Activated CD8-positive, alpha-beta memory T cell treated with anti-CD3 and anti-CD28 coated beads for 36 hours (primary cell): Measurements from ENCODE around the gene MELK. TPM values are rescaled to one million over a fixed set of nuclear protein-coding genes. Genes with fewer than 3 reads are reported as not detected.

Source experiments
- CTCF ChIA-PET: fragments of 350-600 bp; sonication (Branson Sonifier 250); formaldehyde crosslinking; loops from one replicate; lab custom pipeline; 2021; ENCODE audit warnings: antibody characterized with exemption; lab: Charles Lee
- POLR2A ChIA-PET: fragments of 350-600 bp; sonication (Branson Sonifier 250); formaldehyde crosslinking; loops from one replicate; lab custom pipeline; 2021; ENCODE audit warnings: antibody characterized with exemption; lab: Charles Lee
- total RNA-seq, 2 experiments: library from RNA; stranded (reverse); gene quantifications; one replicate each; pipeline ENCODE4 v1.2.3, GENCODE V29; 2021

Gene MELK
- total RNA-seq, 2 experiments from 2014 or later, result 57.7 to 59.2 TPM

DNA sequence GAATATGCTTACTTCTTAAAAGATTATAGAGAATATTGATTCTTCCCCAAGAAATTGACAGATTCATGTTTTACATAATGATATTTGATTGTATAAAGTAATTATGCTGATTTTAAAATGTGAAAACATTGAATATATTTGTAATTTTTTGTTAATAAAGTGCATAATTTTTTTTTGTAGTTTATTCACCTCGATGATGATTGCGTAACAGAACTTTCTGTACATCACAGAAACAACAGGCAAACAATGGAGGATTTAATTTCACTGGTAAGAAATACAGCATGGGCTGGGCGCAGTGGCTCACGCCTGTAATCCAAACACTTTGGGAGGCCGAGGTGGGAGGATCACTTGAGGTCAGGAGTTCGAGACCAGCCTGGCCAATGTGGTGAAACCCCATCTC is 70.1 kb downstream of the MELK start:
- ChIA-PET POLR2A (no interaction called here), CTCF (no interaction called here)

DNA sequence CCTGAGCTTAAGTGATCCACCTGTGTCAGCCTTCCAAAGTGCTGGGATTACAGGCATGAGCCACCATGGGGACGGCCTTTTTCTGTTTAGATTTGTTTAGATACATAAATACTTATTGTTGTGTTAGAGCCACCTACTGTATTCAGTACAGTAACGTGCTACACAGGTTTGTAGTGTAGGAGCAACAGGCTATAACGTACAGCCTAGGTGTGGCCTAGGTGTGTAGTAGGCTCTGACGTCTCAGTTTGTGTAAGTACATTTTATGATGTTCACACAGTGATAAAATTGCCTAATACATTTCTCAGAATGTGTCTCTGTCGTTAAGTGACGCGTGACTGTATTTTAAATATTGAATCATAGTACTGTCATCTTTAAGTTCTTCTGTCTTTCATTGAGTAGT is 84.1 kb downstream of the MELK start:
- CTCF ChIA-PET, result no interaction called here
- POLR2A ChIA-PET, result no interaction called here

DNA sequence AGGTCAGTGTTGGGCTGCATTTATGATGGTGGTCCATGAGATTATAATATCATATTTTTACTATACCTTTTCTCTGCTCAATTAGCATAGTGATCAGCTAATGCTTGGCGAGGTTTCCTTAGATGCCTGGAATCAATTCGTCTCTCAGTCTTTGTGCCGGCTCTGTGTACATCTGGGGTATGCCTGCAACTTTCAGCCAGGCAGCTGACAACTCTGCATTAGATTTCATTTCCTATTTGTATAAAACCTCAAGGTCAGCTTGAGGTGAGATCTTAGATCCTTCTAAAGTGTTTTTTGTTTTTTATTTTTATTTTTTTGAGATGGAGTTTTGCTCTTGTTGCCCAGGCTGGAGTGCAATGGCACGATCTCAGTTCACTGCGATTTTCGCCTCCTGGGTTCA is 86.8 kb downstream of the MELK start:
- ChIA-PET CTCF (no interaction called here), POLR2A (no interaction called here)

DNA sequence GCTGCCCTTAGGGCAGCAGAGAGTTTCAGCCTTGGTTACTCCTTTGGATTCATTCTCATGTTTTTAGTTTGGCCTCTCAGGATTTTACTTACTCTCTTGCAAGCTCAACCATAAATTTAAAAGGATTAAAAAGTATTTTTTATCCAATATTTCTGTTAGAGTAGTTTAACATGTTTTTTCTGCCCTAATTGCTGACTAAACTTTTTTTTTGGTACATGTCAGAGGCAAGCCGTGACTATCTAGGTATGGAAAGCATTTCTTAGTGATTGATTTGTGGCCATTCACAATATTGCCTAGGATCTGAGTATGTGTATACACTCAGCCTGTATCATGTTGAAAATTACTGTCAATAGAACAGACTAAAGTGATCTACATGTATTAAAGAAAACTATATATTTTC is 92.1 kb downstream of the MELK start:
- CTCF ChIA-PET, result no interaction called here
- POLR2A ChIA-PET, result no interaction called here

DNA sequence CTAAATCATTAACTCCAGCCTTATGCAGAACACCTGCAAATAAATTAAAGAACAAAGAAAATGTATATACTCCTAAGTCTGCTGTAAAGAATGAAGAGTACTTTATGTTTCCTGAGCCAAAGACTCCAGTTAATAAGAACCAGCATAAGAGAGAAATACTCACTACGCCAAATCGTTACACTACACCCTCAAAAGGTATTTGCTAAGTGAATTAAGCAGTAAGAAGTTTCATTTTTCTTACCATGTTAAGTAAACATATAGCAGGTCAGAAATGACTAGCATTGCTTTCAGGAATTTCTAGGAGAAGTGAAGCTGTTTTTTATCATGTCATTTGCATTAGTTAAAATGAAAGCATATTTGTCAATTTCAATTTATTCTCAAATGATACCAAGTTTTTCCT is 92.7 kb downstream of the MELK start:
- CTCF ChIA-PET, result no interaction called here
- POLR2A ChIA-PET, result no interaction called here

DNA sequence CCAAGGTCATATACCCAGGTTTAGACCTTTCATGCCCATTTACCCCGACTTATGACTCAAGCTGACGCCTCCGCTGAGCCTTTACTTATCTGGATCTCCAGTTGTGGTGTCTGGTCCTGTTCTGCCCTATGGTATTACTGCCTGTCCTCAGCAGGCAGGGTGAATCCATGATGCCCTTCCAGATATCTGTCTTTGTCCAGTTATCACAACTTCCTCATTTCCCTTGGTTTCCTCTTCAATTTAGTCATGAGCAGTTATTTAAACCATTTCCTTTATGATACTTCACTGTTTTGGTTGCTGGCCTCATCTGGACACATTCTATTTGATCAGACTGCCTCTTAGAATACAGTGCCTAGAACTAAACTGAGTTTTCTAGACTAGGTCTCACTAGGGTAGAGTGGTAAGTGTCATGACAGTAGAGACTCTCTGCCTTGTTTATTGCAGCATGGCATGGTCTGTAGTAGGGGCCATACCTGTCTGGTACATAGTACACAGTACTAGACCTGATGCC is 93.3 kb downstream of the MELK start:
- CTCF ChIA-PET, result interaction anchor here (0.7 kb wide), 1 partner anchor 33 kb away, joined by 3 read pairs; no protein-coding TSS in a partner anchor
- POLR2A ChIA-PET, result interaction anchor here (0.7 kb wide), 1 partner anchor 11 kb away, joined by 6 read pairs; no protein-coding TSS in a partner anchor

DNA sequence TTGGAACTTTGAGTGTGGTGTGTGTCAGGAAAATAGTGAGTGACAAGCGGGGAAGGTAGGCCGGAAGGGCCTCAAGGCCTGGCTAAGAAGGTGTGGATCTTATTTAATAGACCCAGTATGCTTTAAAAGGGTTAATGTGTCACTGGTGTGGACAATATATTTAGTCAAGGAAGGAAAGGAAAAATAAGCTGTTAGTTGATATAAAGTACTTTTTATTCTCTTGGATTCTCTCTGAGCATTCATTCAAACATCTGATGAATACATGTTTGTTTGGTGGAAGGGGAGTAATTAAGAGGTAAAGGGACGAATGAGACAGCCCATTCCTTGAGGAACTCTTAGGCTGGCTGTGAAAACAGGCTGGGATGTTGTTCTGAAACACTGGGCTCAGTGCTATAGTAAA is 98.9 kb downstream of the MELK start:
- ChIA-PET POLR2A (interaction anchor here (0.5 kb wide), 1 partner anchor 170 kb away, joined by 5 read pairs; no protein-coding TSS in a partner anchor), CTCF (interaction anchor here (1.2 kb wide), 1 partner anchor 57 kb away, joined by 3 read pairs; no protein-coding TSS in a partner anchor)

DNA sequence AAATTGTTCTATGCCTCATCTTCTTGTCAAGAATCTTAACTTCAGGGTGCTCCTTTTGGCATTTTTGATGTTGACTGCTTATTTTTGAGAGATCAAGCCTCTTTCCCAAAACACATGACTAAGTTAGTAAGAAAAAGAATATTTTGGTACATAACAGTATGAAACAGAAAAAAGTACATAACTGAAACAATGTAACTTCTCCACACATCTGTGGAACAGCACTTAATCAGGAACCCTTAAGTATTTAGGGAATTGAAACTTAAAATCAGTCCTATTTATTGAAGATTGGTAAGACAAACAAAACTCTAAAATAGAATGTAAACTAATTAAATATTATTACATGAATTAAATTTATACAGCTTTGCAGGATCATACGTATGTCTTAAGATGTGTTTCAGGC is 103.4 kb downstream of the MELK start:
- POLR2A ChIA-PET, result interaction anchor here (1.1 kb wide), 1 partner anchor 10 kb away, joined by 6 read pairs; no protein-coding TSS in a partner anchor
- CTCF ChIA-PET, result interaction anchor here (1.7 kb wide), 1 partner anchor 53 kb away, joined by 6 read pairs; no protein-coding TSS in a partner anchor

DNA sequence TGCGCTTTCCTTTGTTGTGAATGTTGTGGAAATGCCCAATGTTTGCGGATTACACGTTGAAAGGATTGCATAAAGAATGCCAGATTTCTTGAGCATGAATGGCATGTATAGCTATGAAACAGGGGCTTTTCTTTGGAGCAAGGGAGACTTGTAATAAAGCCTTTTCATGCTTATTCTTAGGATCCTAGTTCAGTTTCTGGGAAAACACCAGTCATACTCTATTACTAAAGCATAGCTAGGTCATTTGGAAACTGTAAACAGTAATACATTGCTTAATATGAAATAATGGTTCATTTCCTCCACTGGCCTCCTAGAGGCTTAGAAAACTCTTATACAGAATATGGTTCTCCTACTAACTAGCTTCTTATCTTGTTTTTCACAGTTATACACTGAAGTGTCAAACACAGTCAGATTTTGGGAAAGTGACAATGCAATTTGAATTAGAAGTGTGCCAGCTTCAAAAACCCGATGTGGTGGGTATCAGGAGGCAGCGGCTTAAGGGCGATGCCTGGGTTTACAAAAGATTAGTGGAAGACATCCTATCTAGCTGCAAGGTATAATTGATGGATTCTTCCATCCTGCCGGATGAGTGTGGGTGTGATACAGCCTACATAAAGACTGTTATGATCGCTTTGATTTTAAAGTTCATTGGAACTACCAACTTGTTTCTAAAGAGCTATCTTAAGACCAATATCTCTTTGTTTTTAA is 104.2 kb downstream of the MELK start:
- POLR2A ChIA-PET, result interaction anchor here (1.1 kb wide), 1 partner anchor 11 kb away, joined by 6 read pairs; no protein-coding TSS in a partner anchor
- CTCF ChIA-PET, result interaction anchor here (0.6 to 1.7 kb wide), 3 partner anchors 10 to 408 kb away, joined by 3 to 6 read pairs (median 3); no protein-coding TSS in a partner anchor

DNA sequence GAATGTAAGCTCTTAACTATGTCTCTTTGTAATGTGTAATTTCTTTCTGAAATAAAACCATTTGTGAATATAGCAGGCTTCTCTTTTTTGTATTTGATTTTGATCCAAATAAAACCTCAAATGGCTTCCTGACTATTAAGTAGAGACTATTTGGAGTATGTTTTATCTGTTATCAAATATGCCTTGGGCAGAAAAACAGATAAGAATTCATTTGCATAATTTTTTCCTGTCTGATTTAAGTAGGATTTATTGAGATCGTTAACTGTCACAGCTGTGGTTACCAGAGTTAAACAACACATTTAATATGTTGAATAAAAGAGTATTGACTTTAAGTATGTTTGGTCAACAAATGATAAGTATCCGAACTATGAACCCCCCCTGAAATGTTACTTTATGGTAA is 104.9 kb downstream of the MELK start:
- ChIA-PET POLR2A (no interaction called here), CTCF (interaction anchor here (0.6 to 1.7 kb wide), 2 partner anchors 51 to 408 kb away, joined by 3 to 6 read pairs; no protein-coding TSS in a partner anchor)

DNA sequence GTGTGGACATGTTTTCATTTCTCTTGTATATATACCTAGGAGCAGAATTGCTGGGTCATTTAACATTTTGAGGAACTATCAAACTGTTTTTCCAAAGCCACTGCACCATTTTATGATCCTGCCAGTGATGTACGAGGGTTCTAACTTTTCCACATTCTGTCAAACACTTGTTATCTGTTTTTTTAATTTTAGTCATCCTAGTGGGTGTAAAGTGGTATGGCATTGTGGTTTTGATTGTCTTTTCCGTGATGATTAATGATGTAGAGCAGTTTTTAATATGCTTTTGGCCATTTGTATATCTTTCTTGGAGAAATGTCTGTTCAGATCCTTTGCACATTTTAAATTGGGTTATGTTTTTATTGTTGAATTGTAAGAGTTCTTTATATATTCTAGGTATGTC is 107.0 kb downstream of the MELK start:
- POLR2A ChIA-PET, result no interaction called here

DNA sequence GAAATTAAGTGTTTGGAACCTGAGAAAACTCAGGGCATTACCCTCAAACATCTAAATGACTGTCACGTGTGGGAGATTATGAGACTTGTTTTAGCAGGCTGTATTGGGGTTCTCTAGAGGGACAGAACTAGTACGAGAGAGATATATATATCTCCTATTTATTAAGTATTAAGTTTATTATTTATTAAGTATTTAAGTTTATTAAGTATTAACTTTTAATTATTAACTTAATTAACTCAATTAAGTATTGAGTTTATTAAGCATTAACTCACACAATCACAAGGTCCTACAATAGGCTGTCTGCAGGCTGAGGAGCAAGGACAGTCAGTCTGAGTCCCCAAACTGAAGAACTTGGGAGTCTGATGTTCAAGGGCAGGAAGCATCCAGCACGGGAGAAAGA is 113.8 kb downstream of the MELK start:
- ChIA-PET CTCF (interaction anchor here (0.6 kb wide), 1 partner anchor 45 kb away, joined by 3 read pairs; no protein-coding TSS in a partner anchor), POLR2A (no interaction called here)

More for the DNA sequence above, 107.0 kb downstream of the MELK start:
- CTCF ChIA-PET, result no interaction called here

DNA sequence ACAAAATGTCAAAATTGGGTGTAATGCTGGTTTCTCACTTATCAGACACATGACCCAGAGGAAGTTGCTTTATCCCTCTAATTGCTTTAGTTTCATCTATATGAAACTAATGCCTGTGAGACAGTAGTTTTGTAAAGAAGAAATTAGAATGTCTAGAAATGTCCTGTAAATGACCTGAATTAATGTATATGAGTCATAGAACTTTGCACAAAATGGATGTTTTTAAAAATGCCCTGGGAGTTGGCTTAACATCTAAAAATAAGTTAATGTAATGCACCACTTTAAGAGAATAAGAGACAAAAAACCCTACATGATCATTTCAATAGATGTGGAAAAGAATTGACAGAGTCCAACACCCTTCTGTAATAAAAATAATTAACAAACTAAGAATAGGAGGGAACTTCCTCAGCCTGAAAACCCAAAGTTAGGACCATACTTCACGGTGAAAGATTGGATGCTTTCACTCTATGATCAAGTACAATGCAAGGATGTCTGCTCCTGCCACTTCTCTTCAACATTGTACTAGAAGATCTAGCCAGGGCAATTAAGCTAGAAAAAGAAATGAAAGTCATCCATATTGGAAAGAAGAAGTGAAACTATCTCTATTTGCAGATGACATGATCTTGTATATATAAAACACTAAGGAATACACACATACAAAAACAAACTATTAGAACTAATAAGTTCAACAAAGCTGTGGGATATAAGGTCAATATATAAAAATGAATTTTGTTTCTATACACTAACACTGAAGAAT is 117.9 kb downstream of the MELK start:
- ChIA-PET POLR2A (no interaction called here), CTCF (no interaction called here)

DNA sequence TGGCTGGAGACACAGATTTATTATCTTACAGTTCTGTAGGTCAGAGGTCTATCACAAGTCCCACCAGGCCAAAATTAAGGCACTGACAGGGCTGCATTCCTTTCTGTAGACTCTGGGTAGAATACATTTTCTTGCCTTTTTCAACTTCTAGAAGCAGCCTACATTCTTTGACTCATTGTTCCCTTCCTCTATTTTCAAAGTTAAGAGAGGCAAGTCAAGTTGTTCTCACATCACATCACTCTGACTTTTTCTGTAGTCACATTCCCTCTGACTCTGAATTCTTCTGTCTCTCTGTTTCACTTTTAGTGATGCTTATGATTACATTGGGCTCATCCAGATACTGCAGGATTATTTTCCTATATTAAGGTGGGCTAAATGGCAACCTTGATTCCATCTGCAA is 119.0 kb downstream of the MELK start:
- POLR2A ChIA-PET, result no interaction called here
- CTCF ChIA-PET, result no interaction called here

DNA sequence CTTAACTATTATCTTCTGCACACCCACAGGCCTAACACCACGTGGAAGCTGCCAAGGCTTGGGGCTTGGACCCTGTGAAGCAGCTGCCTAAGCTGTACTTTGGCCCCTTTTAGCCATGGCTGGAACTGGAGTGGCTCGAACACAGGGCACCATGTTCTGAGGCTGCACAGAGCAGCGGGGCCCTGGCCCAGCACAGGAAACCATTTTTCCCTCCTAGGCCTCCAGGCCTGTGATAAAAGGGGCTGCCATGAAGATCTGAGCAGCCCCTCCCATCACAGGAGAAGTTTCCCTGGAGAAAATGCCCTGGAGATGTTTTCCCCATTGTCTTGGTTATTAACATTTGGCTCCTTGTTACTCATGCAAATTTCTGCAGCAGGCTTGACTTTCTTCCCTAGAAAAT is 126.3 kb downstream of the MELK start:
- POLR2A ChIA-PET, result no interaction called here

DNA sequence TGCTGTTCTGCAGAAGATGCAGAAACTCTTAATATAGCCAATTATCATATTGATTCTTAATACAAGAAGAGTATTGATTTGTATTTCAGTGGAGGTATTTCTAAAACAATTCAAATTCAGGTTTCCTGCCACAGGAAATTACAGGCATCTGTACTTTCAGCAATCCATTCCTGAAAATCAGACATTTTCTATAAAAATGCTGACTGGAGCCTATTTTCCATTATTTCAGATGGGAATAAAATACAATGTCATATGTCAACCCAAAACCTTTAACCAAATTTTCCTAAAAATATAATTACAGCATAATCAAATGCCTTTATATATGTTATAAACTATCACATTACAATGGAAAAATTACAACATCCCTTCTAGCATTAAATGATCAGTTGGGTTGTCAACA is 131.5 kb downstream of the MELK start:
- CTCF ChIA-PET, result no interaction called here

More for the DNA sequence above, 126.3 kb downstream of the MELK start:
- CTCF ChIA-PET, result no interaction called here

DNA sequence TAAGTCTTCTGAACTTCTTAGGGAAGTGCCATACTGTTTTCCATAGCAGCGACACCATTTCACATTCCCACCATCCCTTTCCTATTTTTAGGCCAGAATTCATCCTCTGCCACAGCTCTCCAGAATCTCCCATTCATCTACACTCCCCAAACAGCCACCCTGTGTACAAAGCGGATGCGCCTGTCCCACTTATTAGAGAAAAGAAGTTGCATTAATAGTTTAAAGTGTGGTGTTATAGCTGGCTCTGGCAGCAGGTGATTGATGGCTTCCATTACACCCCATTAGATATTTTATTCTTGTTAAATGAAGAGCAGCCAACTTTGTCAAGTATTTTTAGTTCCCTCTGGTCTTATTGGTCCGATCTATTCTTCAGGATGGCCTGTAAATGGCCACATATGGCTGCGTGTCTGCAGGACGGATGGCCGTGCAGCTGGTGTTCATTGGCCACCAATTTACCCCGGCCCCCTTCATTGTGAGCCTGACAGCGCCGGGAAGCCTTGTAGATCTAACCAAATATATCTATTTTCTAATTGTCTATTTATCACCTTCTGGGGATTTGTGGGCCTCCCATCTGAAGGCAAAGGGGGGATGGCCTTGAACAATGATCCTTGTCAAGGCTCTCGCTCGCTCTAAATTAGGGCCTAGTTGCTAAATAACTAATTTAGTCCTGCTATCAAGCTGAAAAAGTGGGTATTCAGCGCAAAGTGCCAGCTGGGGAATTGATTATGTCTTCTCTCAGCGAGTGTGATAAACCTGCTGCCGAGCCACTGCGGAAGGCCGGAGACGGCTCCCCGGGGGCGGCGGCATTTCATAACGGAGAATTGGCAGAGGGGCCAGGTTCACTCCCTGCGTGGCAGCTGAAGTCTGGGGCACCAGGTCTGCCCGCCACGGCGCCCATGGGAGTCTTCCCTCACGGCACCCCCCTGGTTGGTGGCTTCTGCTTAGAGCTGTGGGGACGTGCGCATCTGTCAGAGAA is 141.1 kb downstream of the MELK start:
- CTCF ChIA-PET, result no interaction called here
- POLR2A ChIA-PET, result no interaction called here

More for the DNA sequence above, 131.5 kb downstream of the MELK start:
- POLR2A ChIA-PET, result no interaction called here

DNA sequence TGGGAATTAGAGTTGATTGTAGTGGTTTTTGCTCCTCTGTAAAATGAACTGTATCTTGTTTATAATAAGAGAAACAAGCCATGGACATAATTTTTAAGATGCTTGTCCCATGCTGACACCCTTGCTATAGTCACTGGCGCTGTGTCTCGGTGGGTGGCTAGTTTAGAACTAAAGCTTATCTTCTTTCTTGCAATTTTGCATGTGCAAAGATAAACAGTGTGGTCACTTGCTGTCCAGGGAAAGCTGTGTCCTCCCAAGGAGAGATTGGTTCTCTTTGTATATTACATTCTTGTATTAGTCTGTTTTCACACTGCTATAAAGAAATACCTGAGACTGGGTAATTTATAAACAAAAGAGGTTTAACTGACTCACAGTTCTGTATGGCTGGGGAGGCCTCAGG is 143.8 kb downstream of the MELK start:
- POLR2A ChIA-PET, result no interaction called here

DNA sequence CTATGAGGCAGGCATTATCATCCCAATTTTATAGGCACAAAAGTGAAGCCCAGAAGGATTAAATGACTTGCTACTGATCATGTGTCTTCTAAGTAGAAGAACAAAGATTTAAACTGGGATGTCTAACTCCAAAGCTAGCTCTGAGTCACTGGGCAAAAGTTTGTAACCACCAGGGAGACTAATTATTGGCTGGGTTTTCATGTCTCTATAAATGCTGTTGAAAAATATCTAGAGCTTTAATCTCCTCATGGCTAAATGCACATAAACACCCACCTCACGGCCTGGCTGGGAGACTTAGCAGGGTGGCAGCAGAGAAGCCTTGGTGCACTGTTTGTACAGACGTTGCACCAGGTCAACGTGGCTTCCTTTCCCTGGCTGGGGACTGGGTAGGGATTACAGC is 144.6 kb downstream of the MELK start:
- CTCF ChIA-PET, result interaction anchor here (1.2 kb wide), 1 partner anchor 12 kb away, joined by 3 read pairs; no protein-coding TSS in a partner anchor
- POLR2A ChIA-PET, result no interaction called here

More for the DNA sequence above, 143.8 kb downstream of the MELK start:
- CTCF ChIA-PET, result interaction anchor here (1.2 kb wide), 1 partner anchor 12 kb away, joined by 3 read pairs; no protein-coding TSS in a partner anchor
